Spleen (tissue), 11 donors: ENCODE results near the gene ADAMTS6. TPM values are rescaled to one million over a fixed set of nuclear protein-coding genes. Genes with fewer than 3 reads are reported as not detected.

Experiments used
- DNase-seq: peaks from one replicate; pipeline ENCODE4 v3.0.0-alpha.2; 2020
- H3K27ac ChIP-seq, 8 donors: fragments of 200-600 bp; sonication (generic) in 7 of 8; 1 replicate in 4 of 8; 2 replicates in 4 of 8; pipeline versions ENCODE4 v1.5.0 to v1.8.0; 2016 to 2021; ENCODE audit warnings: inconsistent platforms in 4 of 8, mild to moderate bottlenecking in 4 of 8, moderate library complexity in 1 of 8
- H3K27me3 ChIP-seq, 7 donors: fragments of 200-600 bp; sonication (generic) in 6 of 7; replicated peaks in 1 of 7; 1 replicate in 4 of 7; 2 replicates in 3 of 7; pipeline versions ENCODE4 v1.5.0 to v1.8.0; 2016 to 2021; ENCODE audit warnings: inconsistent platforms in 3 of 7, mild to moderate bottlenecking in 1 of 7
- H3K36me3 ChIP-seq, 6 donors: fragments of 200-600 bp; sonication (generic) in 5 of 6; 1 replicate in 4 of 6; 2 replicates in 2 of 6; pipeline versions ENCODE4 v1.5.0 to v1.8.0; 2016 to 2021; ENCODE audit warnings: inconsistent platforms in 2 of 6
- H3K4me1 ChIP-seq, 6 donors: fragments of 200-600 bp; sonication (generic) in 5 of 6; 1 replicate in 3 of 6; 2 replicates in 3 of 6; pipeline versions ENCODE4 v1.5.0 to v1.8.0; 2016 to 2021; ENCODE audit warnings: inconsistent platforms in 3 of 6
- H3K4me3 ChIP-seq, 8 donors: fragments of 200-600 bp; sonication (generic) in 7 of 8; 1 replicate in 4 of 8; 2 replicates in 4 of 8; pipeline versions ENCODE4 v1.5.0 to v1.8.0; 2016 to 2021; ENCODE audit warnings: inconsistent platforms in 4 of 8, mild to moderate bottlenecking in 4 of 8, moderate library complexity in 2 of 8
- H3K9me3 ChIP-seq, 8 donors: fragments of 200-600 bp; sonication (generic) in 7 of 8; 1 replicate in 4 of 8; 2 replicates in 4 of 8; pipeline versions ENCODE4 v1.5.0 to v1.8.0; 2016 to 2021; ENCODE audit warnings: inconsistent platforms in 4 of 8
- POLR2A ChIP-seq, 3 donors: fragments of 450-650 bp; IDR thresholded peaks; one replicate each; pipeline ENCODE4 v1.5.1; 2017; ENCODE audit warnings: antibody characterized with exemption in 3 of 3, mild to moderate bottlenecking in 1 of 3
- POLR2AphosphoS5 ChIP-seq, 3 donors: sonication (generic); formaldehyde crosslinking; IDR thresholded peaks; one replicate each; pipeline ENCODE4 v1.5.1; 2017; ENCODE audit warnings: antibody characterized with exemption in 3 of 3
- WGBS, 5 donors: extraction: QIAGEN DNeasy Blood & Tissue Kit in 3 of 5; methylation state at CpG; one replicate each; pipeline versions ENCODE4 v1.1.5 to v1.1.7; 2013 to 2018; 5-methylcytosine and 5-hydroxymethylcytosine counted together
- intact Hi-C: fragments of 100-400 bp; cut with DNase I; formaldehyde crosslinking; loops from one replicate; pipeline ENCODE4 v1.15.0; 2023; ENCODE audit warnings: low total_unique reads
- polyA plus RNA-seq, 3 donors: library from polyadenylated mRNA; stranded (reverse); fragments of 200-250 nt; gene quantifications; one replicate each; pipeline ENCODE4 v1.2.1, GENCODE V29; 2013
- total RNA-seq, 7 donors: library from RNA; depleted of rRNA in 3 of 7; stranded (reverse); fragments of >200 nt in 3 of 7; fragmentation: NEBNext Ultra II Directional in 4 of 7; extraction: Animal tissue kit (Norgen Biotek cat#: 25700) in 4 of 7; gene quantifications; one replicate each; pipeline versions ENCODE4 v1.1.0 to v1.2.1, GENCODE V29; 2016 to 2021
- TF ChIP-seq, protein P1 (sequence below), 11 experiments: fragments of 200-600 bp in 7 of 11; fragments of 450-650 bp in 4 of 11; sonication (generic) in 4 of 11; IDR thresholded peaks in 8 of 11; conservative IDR thresholded peaks in 3 of 11; 1 replicate in 7 of 11; 2 replicates in 4 of 11; pipeline versions ENCODE4 v1.4.0 to v1.8.0; 2016 to 2021; ENCODE audit warnings: antibody characterized with exemption in 11 of 11, inconsistent platforms in 4 of 11, mild to moderate bottlenecking in 1 of 11
- donor health status: healthy with polysubstance abuse.
- donor health status: DM: no; HTN: no; CAD: no; lungs with moderate emphysema.
- donor health status: DM: no; HTN: no; CAD: no.
- donor health status: Bipolar disorder and iron deficiency.
- donor health status: healthy.
- donor health status: DM: no; HTN: no; CAD: no.
- donor health status: DM: yes; HTN: yes; CAD: no.

Gene ADAMTS6
- total and polyA plus RNA-seq, 10 donors, result 1.1 to 16.4 (median 6.3) TPM

DNA sequence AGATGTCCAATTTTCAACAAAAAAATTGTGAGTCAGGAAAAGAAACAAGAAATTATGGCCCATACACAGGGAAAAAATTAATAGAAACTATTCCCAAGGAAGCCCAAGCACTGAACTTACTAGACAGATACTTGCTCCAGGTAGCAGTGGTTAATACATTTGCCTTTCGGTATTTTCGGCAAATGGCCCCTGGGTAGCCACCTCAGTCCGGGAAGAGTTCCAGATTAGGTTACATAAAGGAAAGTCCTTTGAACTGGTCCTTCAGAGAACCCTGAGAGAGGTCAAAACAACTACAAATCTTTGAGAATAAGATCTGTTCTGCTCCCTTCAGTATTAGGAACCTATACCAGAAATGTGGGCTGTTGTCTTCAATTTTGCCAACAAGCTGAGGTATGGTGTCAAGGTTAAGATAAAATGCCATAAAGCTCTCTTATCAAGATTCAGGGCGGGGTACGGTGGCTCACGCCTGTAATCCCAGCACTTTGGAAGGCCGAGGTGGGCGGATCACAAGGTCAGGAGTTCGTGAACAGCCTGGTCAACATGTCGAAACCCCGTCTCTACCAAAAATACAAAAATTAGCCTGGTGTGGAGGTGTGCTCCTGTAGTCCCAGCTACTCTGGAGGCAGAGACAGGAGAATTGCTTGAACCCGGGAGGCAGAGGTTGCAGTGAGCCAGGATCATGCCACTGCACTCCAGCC, 369.6 kb downstream of the ADAMTS6 start:
- TF ChIP-seq POLR2AphosphoS5 (IDR thresholded peaks at IDR 0.05) (no peak), POLR2A (IDR thresholded peaks at IDR 0.05) (no peak)
- TF ChIP-seq, protein P1, sequence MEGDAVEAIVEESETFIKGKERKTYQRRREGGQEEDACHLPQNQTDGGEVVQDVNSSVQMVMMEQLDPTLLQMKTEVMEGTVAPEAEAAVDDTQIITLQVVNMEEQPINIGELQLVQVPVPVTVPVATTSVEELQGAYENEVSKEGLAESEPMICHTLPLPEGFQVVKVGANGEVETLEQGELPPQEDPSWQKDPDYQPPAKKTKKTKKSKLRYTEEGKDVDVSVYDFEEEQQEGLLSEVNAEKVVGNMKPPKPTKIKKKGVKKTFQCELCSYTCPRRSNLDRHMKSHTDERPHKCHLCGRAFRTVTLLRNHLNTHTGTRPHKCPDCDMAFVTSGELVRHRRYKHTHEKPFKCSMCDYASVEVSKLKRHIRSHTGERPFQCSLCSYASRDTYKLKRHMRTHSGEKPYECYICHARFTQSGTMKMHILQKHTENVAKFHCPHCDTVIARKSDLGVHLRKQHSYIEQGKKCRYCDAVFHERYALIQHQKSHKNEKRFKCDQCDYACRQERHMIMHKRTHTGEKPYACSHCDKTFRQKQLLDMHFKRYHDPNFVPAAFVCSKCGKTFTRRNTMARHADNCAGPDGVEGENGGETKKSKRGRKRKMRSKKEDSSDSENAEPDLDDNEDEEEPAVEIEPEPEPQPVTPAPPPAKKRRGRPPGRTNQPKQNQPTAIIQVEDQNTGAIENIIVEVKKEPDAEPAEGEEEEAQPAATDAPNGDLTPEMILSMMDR (IDR thresholded peaks at IDR 0.05 in 8 of 11, conservative IDR thresholded peaks at IDR 0.05 in 3 of 11), result no peak
- WGBS, 5 donors, result 91 to 96% (median 94%) methylated on average over 12 of the region's 12 CpGs
- intact Hi-C loops, result no loop called here
- DNase-seq, result no peak
- Histone ChIP-seq H3K27ac (no peak overlapping the region), H3K36me3 (no peaks in the 10 kb centered on the region), H3K4me3 (no peak overlapping the region), H3K9me3 (peaks cover 0 to 7% (median 6%) of the 10 kb centered on the region in 8 donors), H3K27me3 (no peaks in the 10 kb centered on the region), H3K4me1 (no peaks in the 10 kb centered on the region)

DNA sequence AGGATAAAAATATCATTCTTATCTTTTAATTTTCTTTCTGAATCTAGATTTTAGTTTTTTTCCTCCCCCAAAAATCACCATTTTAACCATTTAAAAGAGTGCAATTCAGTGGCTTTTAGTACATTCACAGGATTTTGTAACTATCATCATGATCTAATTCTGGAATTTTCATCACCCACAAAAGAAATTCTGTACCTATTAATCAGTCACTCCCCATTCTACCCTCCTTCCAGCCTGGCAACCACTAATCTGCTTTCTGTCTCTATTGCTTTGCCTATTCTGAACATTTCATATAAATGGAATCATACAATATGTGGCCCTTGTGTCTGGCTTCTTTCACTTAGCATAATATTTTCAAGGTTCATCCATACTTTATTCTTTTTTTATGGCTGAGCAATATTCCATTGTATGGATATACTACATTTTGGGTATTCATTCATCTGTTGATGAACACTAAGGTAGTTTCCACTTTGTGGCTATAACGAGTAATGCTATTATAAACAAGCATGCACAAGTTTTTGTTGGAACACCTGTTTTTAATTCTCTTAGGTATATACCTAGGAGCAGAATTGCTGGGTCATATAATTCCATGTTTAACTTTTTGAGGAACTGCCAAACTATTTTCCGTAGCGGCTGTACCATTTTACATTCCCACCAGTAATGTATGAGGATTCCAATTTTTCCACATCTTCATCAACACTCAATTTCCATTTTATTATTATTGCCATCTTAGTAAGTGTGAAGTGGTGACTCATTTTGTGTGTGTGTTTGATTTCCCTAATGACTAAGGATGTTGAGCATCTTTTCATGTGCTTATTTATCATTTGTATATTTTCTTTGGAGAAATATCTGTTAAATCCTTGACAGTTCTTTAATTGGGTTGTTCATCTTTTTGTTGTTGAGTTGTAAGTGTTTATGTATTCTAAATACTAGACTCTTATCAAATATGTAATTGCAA, 372.7 kb downstream of the ADAMTS6 start:
- peaks cover 0 to 8% (median 0%) of the 10 kb centered on the region in 6 donors for H3K4me1 ChIP-seq
- TF ChIP-seq POLR2AphosphoS5 (IDR thresholded peaks at IDR 0.05) (no peak), POLR2A (IDR thresholded peaks at IDR 0.05) (no peak)
- TF ChIP-seq, protein P1 (IDR thresholded peaks at IDR 0.05 in 8 of 11, conservative IDR thresholded peaks at IDR 0.05 in 3 of 11), result no peak
- no peaks in the 10 kb centered on the region for H3K27me3 ChIP-seq
- intact Hi-C loops, result loop anchor here (10.0 kb wide), 1 partner anchor 376 kb away; the partner anchor contains the start of gene ADAMTS6
- no peaks in the 10 kb centered on the region for H3K36me3 ChIP-seq
- no peak for DNase-seq
- 75 to 92% (median 80%) methylated on average over 3 of the region's 3 CpGs for WGBS, 5 donors
- H3K27ac ChIP-seq, result no peak overlapping the region
- no peak overlapping the region for H3K4me3 ChIP-seq
- no peaks in the 10 kb centered on the region for H3K9me3 ChIP-seq

DNA sequence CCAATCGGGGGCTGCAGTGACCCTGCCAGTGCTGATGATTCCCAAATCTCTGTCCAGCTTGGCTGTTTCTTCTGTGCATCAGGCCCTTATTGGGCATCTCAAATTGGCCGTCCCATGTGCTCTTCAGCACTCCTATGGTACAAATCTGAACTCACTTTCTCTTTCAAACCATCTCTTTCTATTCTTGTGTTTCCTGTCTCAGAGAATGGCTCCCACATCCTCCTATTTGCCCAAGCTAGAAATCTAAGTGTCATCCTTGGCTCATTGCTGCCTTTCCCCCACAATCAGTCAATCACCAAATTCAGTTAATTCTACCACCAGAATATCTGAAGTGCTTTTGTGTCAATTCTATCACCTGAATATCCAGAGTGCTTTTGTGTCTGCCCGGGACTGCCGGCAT, 376.4 kb downstream of the ADAMTS6 start:
- DNase-seq, result no peak
- peaks cover 3 to 27% (median 6%) of the 10 kb centered on the region in 6 donors for H3K4me1 ChIP-seq
- WGBS, 5 donors, result 85 to 93% (median 89%) methylated on average over 4 of the region's 4 CpGs
- H3K27ac ChIP-seq, result no peak overlapping the region
- no peaks in the 10 kb centered on the region for H3K36me3 ChIP-seq
- no peak overlapping the region for H3K4me3 ChIP-seq
- H3K9me3 ChIP-seq, result no peaks in the 10 kb centered on the region
- intact Hi-C loops, result loop anchor here (10.0 kb wide), 1 partner anchor 380 kb away; the partner anchor contains the start of gene ADAMTS6
- H3K27me3 ChIP-seq, result no peaks in the 10 kb centered on the region
- TF ChIP-seq POLR2AphosphoS5 (IDR thresholded peaks at IDR 0.05) (no peak), POLR2A (IDR thresholded peaks at IDR 0.05) (no peak)
- TF ChIP-seq, protein P1 (IDR thresholded peaks at IDR 0.05 in 8 of 11, conservative IDR thresholded peaks at IDR 0.05 in 3 of 11), result no peak
